Thoracic aorta (tissue), 2 donors: ENCODE measurements around the gene HSH2D. TPM values are rescaled to one million over a fixed set of nuclear protein-coding genes. Genes with fewer than 3 reads are reported as not detected.

Experiments used
- ATAC-seq: fragments of 150-250 bp; one replicate; pipeline ENCODE4 v1.8.0; 2017; ENCODE audit warnings: low read depth; ENCODE audit not compliant: insufficient number of reproducible peaks, low FRiP score
- DNase-seq: peaks from one replicate; pipeline ENCODE4 v3.0.0-alpha.2; 2020; ENCODE audit warnings: low spot score
- H3K27ac ChIP-seq, 2 donors: fragments of 200-600 bp; sonication (generic); 1 replicate in 1 of 2; 2 replicates in 1 of 2; pipeline ENCODE4 v1.5.1; 2016; ENCODE audit warnings: mild to moderate bottlenecking in 2 of 2, moderate library complexity in 2 of 2
- H3K27me3 ChIP-seq: fragments of 200-600 bp; sonication (generic); replicated peaks from 2 replicates; pipeline ENCODE4 v1.6.0; 2016; ENCODE audit warnings: mild to moderate bottlenecking; ENCODE audit not compliant: insufficient read depth
- H3K36me3 ChIP-seq: fragments of 200-600 bp; sonication (generic); one replicate; pipeline ENCODE4 v1.5.1; 2016
- H3K4me1 ChIP-seq, 2 donors: fragments of 200-600 bp; sonication (generic); 1 replicate in 1 of 2; 2 replicates in 1 of 2; pipeline versions ENCODE4 v1.5.1 to v1.6.0; 2016; ENCODE audit warnings: low read depth in 2 of 2, mild to moderate bottlenecking in 1 of 2; ENCODE audit not compliant: control insufficient read depth in 1 of 2
- H3K4me3 ChIP-seq: fragments of 200-600 bp; sonication (generic); 2 replicates; pipeline ENCODE4 v1.5.1; 2016; ENCODE audit warnings: mild to moderate bottlenecking
- H3K9me3 ChIP-seq: fragments of 200-600 bp; sonication (generic); 2 replicates; pipeline ENCODE4 v1.5.1; 2016
- CTCF ChIP-seq: fragments of 200-600 bp; sonication (generic); IDR thresholded peaks from one replicate; pipeline ENCODE4 v1.5.1; 2019; ENCODE audit warnings: antibody characterized with exemption
- total RNA-seq, 2 donors: library from RNA; depleted of rRNA; stranded (reverse); fragments of >200 nt; gene quantifications; one replicate each; pipeline versions ENCODE4 v1.1.0 to v1.2.3, GENCODE V29; 2016

HSH2D gene
- total RNA-seq, 2 donors from 2014 or later = 2.2 TPM; not detected in 1

GRCh38 chr19:16185768-16186123, 42.3 kb downstream of the HSH2D start:
- Histone ChIP-seq H3K4me3 (peak overlapping the region; percentile 100), H3K4me1 (peaks cover 12 to 31% of the 10 kb centered on the region in 2 donors), H3K9me3 (no peaks in the 10 kb centered on the region), H3K36me3 (peaks cover 16% of the 10 kb centered on the region), H3K27ac (peak overlapping the region; percentile 68 to 83), H3K27me3 (no peaks in the 10 kb centered on the region)
- ATAC-seq = no peak
- DNase-seq = no peak
- no peak for TF ChIP-seq CTCF

- peaks cover 26% of the 10 kb centered on the region for H3K36me3 ChIP-seq
These were observed 45.0 kb downstream of the HSH2D start for GRCh38 chr19:16188521-16188920.

GRCh38 chr19:16190198-16190597, 46.7 kb downstream of the HSH2D start:
- peaks cover 26% of the 10 kb centered on the region for H3K36me3 ChIP-seq

More at GRCh38 chr19:16188521-16188920, 45.0 kb downstream of the HSH2D start:
- no peak for TF ChIP-seq CTCF
- H3K4me3 ChIP-seq = no peak overlapping the region
- H3K27me3 ChIP-seq = no peaks in the 10 kb centered on the region
- DNase-seq (no peak), ATAC-seq (no peak)
- H3K9me3 ChIP-seq = no peaks in the 10 kb centered on the region
- H3K27ac ChIP-seq = no peak overlapping the region
- peaks cover 12 to 31% of the 10 kb centered on the region in 2 donors for H3K4me1 ChIP-seq

GRCh38 chr19:16190736-16191135, 47.3 kb downstream of the HSH2D start:
- no peak for DNase-seq
- Histone ChIP-seq H3K9me3 (no peaks in the 10 kb centered on the region), H3K36me3 (peaks cover 26% of the 10 kb centered on the region), H3K27me3 (no peaks in the 10 kb centered on the region), H3K4me3 (no peak overlapping the region), H3K27ac (no peak overlapping the region), H3K4me1 (peaks cover 12 to 30% of the 10 kb centered on the region in 2 donors)
- no peak for TF ChIP-seq CTCF
- ATAC-seq = no peak

More at GRCh38 chr19:16190198-16190597, 46.7 kb downstream of the HSH2D start:
- no peak overlapping the region for H3K27ac ChIP-seq
- H3K9me3 ChIP-seq = no peaks in the 10 kb centered on the region
- DNase-seq (no peak), ATAC-seq (no peak)
- H3K27me3 ChIP-seq = no peaks in the 10 kb centered on the region
- no peak for TF ChIP-seq CTCF
- H3K4me1 ChIP-seq = peaks cover 12 to 31% of the 10 kb centered on the region in 2 donors
- H3K4me3 ChIP-seq = no peak overlapping the region

GRCh38 chr19:16191216-16191908, 47.9 kb downstream of the HSH2D start:
- no peak for TF ChIP-seq CTCF
- Histone ChIP-seq H3K4me3 (no peak overlapping the region), H3K4me1 (peaks cover 7 to 24% of the 10 kb centered on the region in 2 donors), H3K36me3 (peaks cover 26% of the 10 kb centered on the region), H3K27ac (no peak overlapping the region), H3K27me3 (no peaks in the 10 kb centered on the region), H3K9me3 (no peaks in the 10 kb centered on the region)
- DNase-seq = no peak
- no peak for ATAC-seq
